Endothelial cell of umbilical vein (primary cell): ENCODE data around the gene TAPBP.

Experiments
- EZH2 ChIP-seq: IDR thresholded peaks from 2 replicates; pipeline ENCODE4 v1.6.1; 2012; ENCODE audit warnings: borderline replicate concordance, low read depth, mild to moderate bottlenecking, moderate library complexity, low read length, inconsistent platforms; ENCODE audit not compliant: severe bottlenecking
- JUN ChIP-seq: IDR thresholded peaks from 2 replicates; pipeline ENCODE4 v1.6.1; 2011; ENCODE audit warnings: borderline replicate concordance, low read depth; ENCODE audit not compliant: insufficient read length, insufficient read depth
- MAX ChIP-seq: IDR thresholded peaks from 2 replicates; pipeline ENCODE4 v1.6.1; 2011; ENCODE audit not compliant: insufficient read depth, insufficient read length
- POLR2A ChIP-seq: IDR thresholded peaks from 2 replicates; pipeline ENCODE4 v1.6.1; 2012; ENCODE audit warnings: low read depth, mild to moderate bottlenecking, control low read depth, low read length
- POLR2AphosphoS5 ChIP-seq: IDR thresholded peaks from 2 replicates; pipeline ENCODE4 v1.6.1; 2012; ENCODE audit warnings: low read depth, mild to moderate bottlenecking, control low read depth, low read length, moderate library complexity; ENCODE audit not compliant: insufficient read depth
- TF ChIP-seq, protein P1 (sequence below), 2 donors: IDR thresholded peaks; 1 replicate in 1 of 2; 2 replicates in 1 of 2; pipeline ENCODE4 v1.5.1; 2011; ENCODE audit warnings: low read length in 2 of 2, mild to moderate bottlenecking in 2 of 2, moderate library complexity in 2 of 2, control low read depth in 1 of 2, inconsistent platforms in 1 of 2, low read depth in 1 of 2; ENCODE audit not compliant: insufficient read depth in 1 of 2; ENCODE audit errors: extremely low read depth in 1 of 2

- TF ChIP-seq, protein P1, sequence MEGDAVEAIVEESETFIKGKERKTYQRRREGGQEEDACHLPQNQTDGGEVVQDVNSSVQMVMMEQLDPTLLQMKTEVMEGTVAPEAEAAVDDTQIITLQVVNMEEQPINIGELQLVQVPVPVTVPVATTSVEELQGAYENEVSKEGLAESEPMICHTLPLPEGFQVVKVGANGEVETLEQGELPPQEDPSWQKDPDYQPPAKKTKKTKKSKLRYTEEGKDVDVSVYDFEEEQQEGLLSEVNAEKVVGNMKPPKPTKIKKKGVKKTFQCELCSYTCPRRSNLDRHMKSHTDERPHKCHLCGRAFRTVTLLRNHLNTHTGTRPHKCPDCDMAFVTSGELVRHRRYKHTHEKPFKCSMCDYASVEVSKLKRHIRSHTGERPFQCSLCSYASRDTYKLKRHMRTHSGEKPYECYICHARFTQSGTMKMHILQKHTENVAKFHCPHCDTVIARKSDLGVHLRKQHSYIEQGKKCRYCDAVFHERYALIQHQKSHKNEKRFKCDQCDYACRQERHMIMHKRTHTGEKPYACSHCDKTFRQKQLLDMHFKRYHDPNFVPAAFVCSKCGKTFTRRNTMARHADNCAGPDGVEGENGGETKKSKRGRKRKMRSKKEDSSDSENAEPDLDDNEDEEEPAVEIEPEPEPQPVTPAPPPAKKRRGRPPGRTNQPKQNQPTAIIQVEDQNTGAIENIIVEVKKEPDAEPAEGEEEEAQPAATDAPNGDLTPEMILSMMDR (IDR thresholded peaks at IDR 0.05; ENCODE audit: extremely low read depth in 1 of 2, insufficient read depth in 1 of 2, low read depth in 1 of 2, low read length in 2 of 2): no peak
- no peak for TF ChIP-seq EZH2
- TF ChIP-seq POLR2A: no peak
- TF ChIP-seq POLR2AphosphoS5: no peak
- no peak for TF ChIP-seq MAX
- no peak for TF ChIP-seq JUN
Measured at GRCh38 chr6:33319939-33320314, 6.0 kb upstream of the TAPBP start.
